ENCODE measurements around the gene ARID1B. TPM values are rescaled to one million over a fixed set of nuclear protein-coding genes. Genes with fewer than 3 reads are reported as not detected.

ARID1B gene
- total RNA-seq, 2 donors from 2014 or later, result 66.7 to 67.3 TPM

GRCh38 chr6:156872903-156873302 lies 95.7 kb downstream of the ARID1B start:
- peaks cover 30% of the 10 kb centered on the region for H3K4me1 Mint-ChIP-seq

DNA sequence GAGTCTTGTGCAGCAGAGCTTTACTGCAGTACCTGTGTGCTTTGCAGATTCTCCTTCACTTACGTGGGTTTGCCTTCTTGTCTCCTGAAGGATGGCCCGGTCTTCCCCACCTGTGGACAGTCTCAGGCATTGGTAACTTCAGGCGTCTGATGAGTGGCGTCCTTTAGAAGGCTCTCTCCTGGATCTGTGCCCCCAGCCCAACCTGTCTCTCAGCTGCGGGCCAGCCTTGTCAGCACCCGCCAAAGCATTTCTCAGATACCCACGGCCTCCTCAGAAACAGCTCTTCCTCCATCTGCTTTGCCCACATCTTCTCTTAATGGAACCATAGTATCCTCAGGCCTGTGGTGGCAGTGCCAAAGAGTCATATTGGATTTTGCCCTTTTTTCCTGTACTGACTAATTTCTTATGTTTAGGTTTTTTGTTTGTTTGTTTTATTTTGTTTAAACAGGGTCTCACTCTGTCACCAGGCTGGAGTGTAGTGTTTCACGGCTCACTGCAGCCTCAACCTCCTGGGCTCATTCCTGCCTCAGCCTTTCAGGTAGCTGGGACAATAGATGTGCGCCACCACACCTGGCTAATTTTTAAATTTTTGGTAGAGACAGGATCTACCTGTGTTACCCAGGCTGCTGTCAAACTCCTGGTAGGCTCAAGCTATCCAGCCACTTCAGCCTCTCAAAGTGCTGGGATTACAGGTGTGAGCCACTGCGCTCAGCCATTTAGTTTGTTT lies 96.6 kb downstream of the ARID1B start:
- Mint-ChIP-seq H3K4me1 (peaks cover 33% of the 10 kb centered on the region), H3K36me3 (ENCODE audit: low read depth) (peaks cover 6% of the 10 kb centered on the region), H3K27ac (no peak overlapping the region), H3K27me3 (no peaks in the 10 kb centered on the region), H3K9me3 (no peaks in the 10 kb centered on the region), H3K4me3 (no peak overlapping the region)
- no peak for ATAC-seq (replicated peaks)

More at GRCh38 chr6:156872903-156873302, 95.7 kb downstream of the ARID1B start:
- Mint-ChIP-seq H3K27me3 (no peaks in the 10 kb centered on the region), H3K36me3 (ENCODE audit: low read depth) (peaks cover 6% of the 10 kb centered on the region), H3K9me3 (no peaks in the 10 kb centered on the region), H3K4me3 (no peak overlapping the region), H3K27ac (peak overlapping the region; percentile 89)
- no peak for ATAC-seq (replicated peaks)

- Mint-ChIP-seq H3K27ac (peak overlapping the region; percentile 53), H3K36me3 (ENCODE audit: low read depth) (peaks cover 6% of the 10 kb centered on the region), H3K4me3 (no peak overlapping the region), H3K9me3 (no peaks in the 10 kb centered on the region), H3K27me3 (no peaks in the 10 kb centered on the region), H3K4me1 (peaks cover 34% of the 10 kb centered on the region)
- ATAC-seq (replicated peaks), result peak; percentile 85
These were observed 97.9 kb downstream of the ARID1B start for GRCh38 chr6:156875062-156875461.

DNA sequence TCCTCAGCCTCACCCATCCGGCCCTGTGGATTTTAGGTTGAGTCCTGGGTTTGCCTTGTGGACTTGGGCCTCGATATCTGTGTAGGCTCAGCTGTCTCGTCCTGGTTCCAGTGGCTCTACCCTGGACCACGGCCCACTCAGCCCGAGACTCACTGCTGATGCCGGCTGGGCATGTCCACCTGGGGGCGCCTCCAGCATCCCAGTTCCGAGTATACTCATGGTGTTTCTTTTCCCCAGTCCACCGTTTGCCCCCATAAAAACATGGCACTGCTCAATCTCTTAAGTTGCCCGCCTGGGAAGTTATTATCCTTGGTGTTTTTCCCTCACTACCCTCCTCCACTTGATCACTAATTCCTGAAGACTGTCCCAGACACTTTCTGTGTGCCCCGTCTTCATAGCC lies 99.1 kb downstream of the ARID1B start:
- no peak for ATAC-seq (replicated peaks)
- Mint-ChIP-seq H3K4me1 (peaks cover 34% of the 10 kb centered on the region), H3K27me3 (no peaks in the 10 kb centered on the region), H3K4me3 (no peak overlapping the region), H3K36me3 (ENCODE audit: low read depth) (peaks cover 6% of the 10 kb centered on the region), H3K27ac (peak overlapping the region; percentile 0), H3K9me3 (no peaks in the 10 kb centered on the region)

GRCh38 chr6:156877126-156877863 lies 100.1 kb downstream of the ARID1B start:
- H3K36me3 Mint-ChIP-seq (ENCODE audit: low read depth), result peaks cover 6% of the 10 kb centered on the region

GRCh38 chr6:156878681-156879080 lies 101.5 kb downstream of the ARID1B start:
- H3K27me3 Mint-ChIP-seq, result no peaks in the 10 kb centered on the region
- no peak overlapping the region for H3K27ac Mint-ChIP-seq
- no peaks in the 10 kb centered on the region for H3K9me3 Mint-ChIP-seq
- no peak overlapping the region for H3K4me3 Mint-ChIP-seq
- no peak for ATAC-seq (replicated peaks)
- no peaks in the 10 kb centered on the region for H3K36me3 Mint-ChIP-seq (ENCODE audit: low read depth)
- peaks cover 37% of the 10 kb centered on the region for H3K4me1 Mint-ChIP-seq

More at GRCh38 chr6:156877126-156877863, 100.1 kb downstream of the ARID1B start:
- Mint-ChIP-seq H3K27ac (peak overlapping the region; percentile 0), H3K9me3 (no peaks in the 10 kb centered on the region), H3K4me1 (peaks cover 34% of the 10 kb centered on the region), H3K4me3 (no peak overlapping the region), H3K27me3 (no peaks in the 10 kb centered on the region)
- no peak for ATAC-seq (replicated peaks)

GRCh38 chr6:156879186-156879585 lies 102.0 kb downstream of the ARID1B start:
- H3K9me3 Mint-ChIP-seq, result no peaks in the 10 kb centered on the region
- H3K4me1 Mint-ChIP-seq, result peaks cover 35% of the 10 kb centered on the region
- no peaks in the 10 kb centered on the region for H3K36me3 Mint-ChIP-seq (ENCODE audit: low read depth)
- no peak overlapping the region for H3K27ac Mint-ChIP-seq
- ATAC-seq (replicated peaks), result no peak
- H3K4me3 Mint-ChIP-seq, result no peak overlapping the region
- no peaks in the 10 kb centered on the region for H3K27me3 Mint-ChIP-seq

DNA sequence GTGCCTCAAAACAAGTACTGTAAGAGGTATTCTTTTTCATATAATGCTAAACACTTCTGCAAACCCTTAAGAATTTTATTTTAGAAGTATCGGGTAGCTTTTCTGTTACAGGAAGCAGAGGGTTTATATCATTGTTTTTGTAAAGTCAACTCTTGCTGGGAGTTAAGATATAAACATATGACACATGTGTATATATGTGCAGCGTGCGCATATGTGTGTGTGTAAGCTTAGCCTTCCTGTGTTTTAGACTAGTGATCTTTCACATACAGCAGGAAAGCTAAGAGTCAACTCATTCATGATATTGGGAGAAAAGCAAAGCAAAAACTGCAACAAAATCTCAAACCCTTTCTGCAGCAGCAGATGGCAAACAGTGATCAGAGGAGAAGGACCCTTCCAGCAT lies 102.4 kb downstream of the ARID1B start:
- no peak overlapping the region for H3K27ac Mint-ChIP-seq

DNA sequence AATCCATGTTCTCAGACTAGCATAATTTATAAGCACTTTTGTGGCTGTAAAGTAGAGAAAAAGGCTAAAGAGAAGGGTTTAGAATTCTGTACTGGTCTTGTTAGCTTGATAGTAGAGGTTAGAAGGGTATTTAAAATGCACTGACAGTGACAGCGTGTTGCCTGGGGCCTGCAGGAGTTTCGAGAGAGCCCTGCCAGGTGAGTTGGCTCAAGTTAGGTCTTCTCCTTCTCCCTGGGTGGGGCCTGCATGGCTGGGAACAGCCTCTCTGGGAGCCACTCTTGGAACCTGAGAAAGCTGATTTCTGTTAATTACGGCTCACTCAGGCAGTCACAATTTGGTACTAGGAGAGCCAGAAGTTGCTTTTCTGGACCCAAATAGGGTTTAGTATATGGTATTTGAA lies 103.7 kb downstream of the ARID1B start:
- peaks cover 29% of the 10 kb centered on the region for H3K4me1 Mint-ChIP-seq
- H3K36me3 Mint-ChIP-seq (ENCODE audit: low read depth), result no peaks in the 10 kb centered on the region
- no peak for ATAC-seq (replicated peaks)
- H3K27me3 Mint-ChIP-seq, result no peaks in the 10 kb centered on the region
- H3K27ac Mint-ChIP-seq, result no peak overlapping the region
- H3K9me3 Mint-ChIP-seq, result no peaks in the 10 kb centered on the region
- no peak overlapping the region for H3K4me3 Mint-ChIP-seq

More for the DNA sequence above, 102.4 kb downstream of the ARID1B start:
- H3K27me3 Mint-ChIP-seq, result no peaks in the 10 kb centered on the region
- no peaks in the 10 kb centered on the region for H3K9me3 Mint-ChIP-seq
- H3K4me1 Mint-ChIP-seq, result peaks cover 32% of the 10 kb centered on the region
- no peak for ATAC-seq (replicated peaks)
- H3K4me3 Mint-ChIP-seq, result no peak overlapping the region
- no peaks in the 10 kb centered on the region for H3K36me3 Mint-ChIP-seq (ENCODE audit: low read depth)

DNA sequence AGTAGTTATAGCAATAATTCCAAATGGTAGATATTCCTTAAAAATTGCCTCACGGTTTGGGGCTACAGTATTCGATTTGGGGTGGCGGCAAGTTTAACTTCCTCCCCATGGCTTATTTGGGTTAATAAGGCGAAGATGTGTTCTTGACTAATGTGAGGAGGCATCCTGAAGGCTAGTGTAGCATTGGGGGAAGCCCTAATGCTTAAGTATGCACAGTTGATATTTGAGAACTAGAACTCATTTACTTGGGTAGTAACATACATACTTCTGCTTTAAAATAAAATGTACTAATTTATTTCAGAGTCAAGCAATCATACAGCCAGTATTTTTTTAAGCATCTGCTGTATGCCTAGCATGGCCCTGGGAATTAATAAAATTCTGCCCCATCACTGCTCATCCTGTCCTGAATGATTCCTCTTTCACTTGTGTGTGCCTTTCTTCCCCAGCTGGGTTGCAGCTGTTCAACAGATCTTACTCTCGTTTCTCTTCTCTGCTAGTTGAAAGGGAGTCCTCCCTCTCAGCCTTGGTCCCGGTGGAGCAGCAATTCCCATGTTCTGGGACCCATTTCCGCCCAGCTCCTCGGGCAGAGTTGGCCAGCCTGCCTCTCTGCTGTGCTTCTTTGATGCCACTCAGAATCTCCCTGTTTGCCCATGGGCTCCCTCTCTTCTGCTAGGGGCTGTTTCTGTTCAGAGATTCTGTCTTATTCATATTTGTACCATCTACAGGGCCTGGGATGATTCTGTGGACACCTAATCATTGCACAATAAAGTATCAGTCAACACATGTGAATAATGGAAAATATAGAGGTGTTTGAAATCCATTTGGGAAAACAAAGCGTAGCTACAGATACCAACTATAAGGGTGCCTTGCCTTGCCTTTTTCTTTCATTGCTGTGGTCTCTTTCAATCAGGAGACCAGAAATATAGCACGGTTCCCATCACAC lies 104.8 kb downstream of the ARID1B start:
- H3K9me3 Mint-ChIP-seq, result no peaks in the 10 kb centered on the region
- peak overlapping the region; percentile 11 for H3K27ac Mint-ChIP-seq
- H3K27me3 Mint-ChIP-seq, result no peaks in the 10 kb centered on the region
- ATAC-seq (replicated peaks), result no peak
- H3K36me3 Mint-ChIP-seq (ENCODE audit: low read depth), result no peaks in the 10 kb centered on the region
- H3K4me3 Mint-ChIP-seq, result no peak overlapping the region
- peaks cover 38% of the 10 kb centered on the region for H3K4me1 Mint-ChIP-seq

DNA sequence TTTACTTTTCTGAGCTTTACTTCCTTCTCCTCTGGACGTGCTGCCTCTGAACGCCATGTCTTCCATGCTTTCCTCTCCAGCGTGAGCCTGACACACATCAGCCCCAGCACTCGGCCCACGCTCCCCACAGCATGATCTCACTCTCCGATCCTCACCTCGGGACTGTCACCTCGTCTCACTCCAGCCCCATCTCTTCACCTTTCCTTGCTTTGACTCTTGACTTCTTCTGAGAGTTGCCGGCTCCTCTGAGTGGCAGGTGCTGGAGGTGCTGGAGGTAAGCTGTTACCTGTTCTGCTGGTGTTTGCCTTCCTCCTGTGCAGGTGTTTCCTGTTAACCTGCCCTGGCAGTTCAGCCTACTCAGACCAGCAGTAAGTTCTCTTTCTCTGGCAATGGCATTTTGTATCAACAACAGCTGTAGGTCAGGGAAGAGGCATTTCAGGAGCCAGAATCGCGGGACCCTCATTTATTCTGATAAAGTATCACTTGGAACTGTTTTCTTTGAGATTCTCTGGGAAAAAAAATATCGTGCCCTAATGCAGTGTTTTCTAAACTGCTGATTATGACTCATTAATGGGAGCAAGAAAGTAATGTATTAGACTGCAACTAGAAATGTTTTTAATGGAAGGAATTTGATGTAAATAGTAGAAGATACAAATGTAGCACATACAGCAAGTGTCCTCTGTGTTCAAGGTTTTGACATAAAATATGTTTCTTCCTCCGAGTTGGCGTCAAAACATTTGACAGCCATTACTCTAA lies 106.5 kb downstream of the ARID1B start:
- H3K27ac Mint-ChIP-seq, result peak overlapping the region; percentile 17
- no peaks in the 10 kb centered on the region for H3K27me3 Mint-ChIP-seq
- peak; percentile 69 for ATAC-seq (replicated peaks)
- H3K9me3 Mint-ChIP-seq, result no peaks in the 10 kb centered on the region
- peaks cover 42% of the 10 kb centered on the region for H3K4me1 Mint-ChIP-seq
- H3K36me3 Mint-ChIP-seq (ENCODE audit: low read depth), result no peaks in the 10 kb centered on the region
- peak overlapping the region; percentile 17 for H3K4me3 Mint-ChIP-seq

- Mint-ChIP-seq H3K27me3 (no peaks in the 10 kb centered on the region), H3K27ac (no peak overlapping the region), H3K9me3 (no peaks in the 10 kb centered on the region), H3K36me3 (ENCODE audit: low read depth) (no peaks in the 10 kb centered on the region), H3K4me3 (no peak overlapping the region), H3K4me1 (peaks cover 39% of the 10 kb centered on the region)
- ATAC-seq (replicated peaks), result no peak
These were observed 107.1 kb downstream of the ARID1B start for GRCh38 chr6:156884306-156884705.

GRCh38 chr6:156885562-156885961 lies 108.4 kb downstream of the ARID1B start:
- peaks cover 39% of the 10 kb centered on the region for H3K4me1 Mint-ChIP-seq
- ATAC-seq (replicated peaks), result no peak

DNA sequence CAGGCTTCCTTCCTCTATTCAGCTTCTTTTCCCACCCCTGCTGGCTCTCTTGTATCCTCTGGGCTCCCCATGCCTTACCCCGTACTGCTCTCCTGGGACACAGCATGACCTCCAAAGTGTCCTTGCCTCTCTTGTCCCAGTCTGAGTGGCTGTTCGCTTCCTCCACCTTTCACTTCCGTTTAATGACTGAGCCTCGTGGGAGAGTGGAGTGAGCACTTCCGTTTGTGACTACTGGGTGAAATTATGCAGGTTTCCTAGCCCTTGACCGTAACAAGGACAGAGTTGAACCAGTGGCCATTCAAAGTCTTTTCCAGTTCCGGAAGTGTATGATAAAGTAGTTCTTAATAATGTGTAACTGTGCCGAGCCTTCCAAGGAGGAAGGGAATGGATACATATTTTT lies 109.2 kb downstream of the ARID1B start:
- H3K27me3 Mint-ChIP-seq, result no peaks in the 10 kb centered on the region
- no peaks in the 10 kb centered on the region for H3K9me3 Mint-ChIP-seq
- ATAC-seq (replicated peaks), result peak; percentile 81
- H3K36me3 Mint-ChIP-seq (ENCODE audit: low read depth), result no peaks in the 10 kb centered on the region
- peak overlapping the region; percentile 36 for H3K27ac Mint-ChIP-seq
- H3K4me3 Mint-ChIP-seq, result peak overlapping the region; percentile 51
- H3K4me1 Mint-ChIP-seq, result peaks cover 39% of the 10 kb centered on the region

More at GRCh38 chr6:156885562-156885961, 108.4 kb downstream of the ARID1B start:
- Mint-ChIP-seq H3K4me3 (no peak overlapping the region), H3K27me3 (no peaks in the 10 kb centered on the region), H3K27ac (no peak overlapping the region), H3K36me3 (ENCODE audit: low read depth) (no peaks in the 10 kb centered on the region), H3K9me3 (no peaks in the 10 kb centered on the region)

All from activated T-helper 17 cell treated with anti-CD3 and anti-CD28 coated beads, Interleukin-2, amount 50 U/mL, for 72 hours (primary cell).